ENCODE results near the gene ESF1.

- no peak for TF ChIP-seq YY1 (IDR thresholded peaks at IDR 0.05; ENCODE audit: insufficient read depth, insufficient read length)
- TF ChIP-seq ZNF274 (IDR thresholded peaks at IDR 0.05; ENCODE audit: low read depth, low read length), result no peak
- TF ChIP-seq SUZ12 (IDR thresholded peaks at IDR 0.05; ENCODE audit: extremely low read depth, insufficient read depth, insufficient read length), result no peak
Observed at GRCh38 chr20:13816757-13817156, 32.0 kb upstream of the ESF1 start.
